Activated CD8-positive, alpha-beta memory T cell treated with anti-CD3 and anti-CD28 coated beads for 36 hours (primary cell): ENCODE data around the gene LRPAP1. TPM values are rescaled to one million over a fixed set of nuclear protein-coding genes. Genes with fewer than 3 reads are reported as not detected.
"Not testable (repeated sequence)": the region's sequence is repeated elsewhere in the genome, so short reads cannot be mapped to it uniquely, and the experiment has no call there.

Experiments used
- CTCF ChIA-PET: fragments of 350-600 bp; sonication (Branson Sonifier 250); formaldehyde crosslinking; loops from one replicate; lab custom pipeline; 2021; ENCODE audit warnings: antibody characterized with exemption; lab: Charles Lee
- POLR2A ChIA-PET: fragments of 350-600 bp; sonication (Branson Sonifier 250); formaldehyde crosslinking; loops from one replicate; lab custom pipeline; 2021; ENCODE audit warnings: antibody characterized with exemption; lab: Charles Lee
- total RNA-seq, 2 experiments: library from RNA; stranded (reverse); gene quantifications; one replicate each; pipeline ENCODE4 v1.2.3, GENCODE V29; 2021

The LRPAP1 gene
- total RNA-seq, 2 experiments from 2014 or later, result 87.5 to 90.1 TPM

GRCh38 chr4:3563403-3563802 is 31.2 kb upstream of the LRPAP1 start:
- ChIA-PET CTCF (no interaction called here), POLR2A (no interaction called here)

- CTCF ChIA-PET, POLR2A ChIA-PET: not testable (repeated sequence)
Measured at GRCh38 chr4:3562127-3562526, 29.9 kb upstream of the LRPAP1 start.

- POLR2A ChIA-PET, result not testable (repeated sequence)
Measured at GRCh38 chr4:3560465-3560864, 28.2 kb upstream of the LRPAP1 start.

GRCh38 chr4:3559381-3560290 is 27.4 kb upstream of the LRPAP1 start:
- POLR2A ChIA-PET, CTCF ChIA-PET: not testable (repeated sequence)

More at GRCh38 chr4:3560465-3560864, 28.2 kb upstream of the LRPAP1 start:
- CTCF ChIA-PET, result not testable (repeated sequence)

GRCh38 chr4:3558514-3558836 is 26.3 kb upstream of the LRPAP1 start:
- CTCF ChIA-PET, POLR2A ChIA-PET: not testable (repeated sequence)

- CTCF ChIA-PET, POLR2A ChIA-PET: not testable (repeated sequence)
Measured at GRCh38 chr4:3557676-3558513, 25.7 kb upstream of the LRPAP1 start.

GRCh38 chr4:3557088-3557492 is 24.9 kb upstream of the LRPAP1 start:
- CTCF ChIA-PET, POLR2A ChIA-PET: not testable (repeated sequence)

GRCh38 chr4:3556244-3556867 is 24.1 kb upstream of the LRPAP1 start:
- POLR2A ChIA-PET, CTCF ChIA-PET: not testable (repeated sequence)

- CTCF ChIA-PET, POLR2A ChIA-PET: not testable (repeated sequence)
Measured at GRCh38 chr4:3555459-3556070, 23.3 kb upstream of the LRPAP1 start.

- POLR2A ChIA-PET, CTCF ChIA-PET: not testable (repeated sequence)
Measured at GRCh38 chr4:3551366-3551765, 19.1 kb upstream of the LRPAP1 start.

GRCh38 chr4:3550792-3551325 is 18.6 kb upstream of the LRPAP1 start:
- CTCF ChIA-PET, POLR2A ChIA-PET: not testable (repeated sequence)

GRCh38 chr4:3550041-3550440 is 17.8 kb upstream of the LRPAP1 start:
- POLR2A ChIA-PET, CTCF ChIA-PET: not testable (repeated sequence)

- CTCF ChIA-PET, POLR2A ChIA-PET: not testable (repeated sequence)
Measured at GRCh38 chr4:3549694-3550001, 17.4 kb upstream of the LRPAP1 start.

GRCh38 chr4:3548991-3549693 is 16.9 kb upstream of the LRPAP1 start:
- POLR2A ChIA-PET, CTCF ChIA-PET: not testable (repeated sequence)

- CTCF ChIA-PET, POLR2A ChIA-PET: not testable (repeated sequence)
Measured at GRCh38 chr4:3546721-3547120, 14.5 kb upstream of the LRPAP1 start.

GRCh38 chr4:3545351-3545750 is 13.1 kb upstream of the LRPAP1 start:
- CTCF ChIA-PET, POLR2A ChIA-PET: not testable (repeated sequence)

- POLR2A ChIA-PET, CTCF ChIA-PET: not testable (repeated sequence)
Measured at GRCh38 chr4:3544259-3545025, 12.2 kb upstream of the LRPAP1 start.

GRCh38 chr4:3543415-3543814 is 11.2 kb upstream of the LRPAP1 start:
- CTCF ChIA-PET, POLR2A ChIA-PET: not testable (repeated sequence)
